GDM1 (cell line): ENCODE results near the gene CDCP1.
"Not testable (repeated sequence)": the region's sequence is repeated elsewhere in the genome, so short reads cannot be mapped to it uniquely, and the experiment has no call there.

Experiments used
- DNase-seq: peaks from one replicate; lab custom pipeline; 2025; lab: John Stamatoyannopoulos, UW

The CDCP1 gene

GRCh38 chr3:45084361-45084760 is 61.8 kb downstream of the CDCP1 start:
- no peak for DNase-seq

- no peak for DNase-seq
Observed at GRCh38 chr3:45083023-45083422, 63.2 kb downstream of the CDCP1 start.

DNA sequence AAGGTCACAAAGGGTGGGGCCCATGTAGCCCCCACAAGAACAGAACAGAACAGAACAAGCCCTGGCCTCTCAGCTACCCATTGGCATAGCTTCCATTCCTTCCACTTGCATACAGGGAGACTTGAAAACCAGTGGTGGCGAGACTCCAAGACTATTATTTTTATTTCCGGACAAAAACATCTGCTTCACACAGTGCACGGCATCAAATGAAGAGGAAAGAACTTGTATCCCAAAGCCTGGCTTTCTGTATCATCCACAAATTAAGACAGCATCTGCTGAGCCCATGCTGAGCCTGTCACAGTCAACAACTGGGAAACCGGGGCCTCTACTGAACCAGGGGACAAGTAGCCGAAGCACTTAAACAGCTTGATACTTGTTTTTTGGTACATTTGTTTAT is 64.0 kb downstream of the CDCP1 start:
- no peak for DNase-seq

- DNase-seq: no peak
Observed at GRCh38 chr3:45081506-45082141, 64.6 kb downstream of the CDCP1 start.

DNA sequence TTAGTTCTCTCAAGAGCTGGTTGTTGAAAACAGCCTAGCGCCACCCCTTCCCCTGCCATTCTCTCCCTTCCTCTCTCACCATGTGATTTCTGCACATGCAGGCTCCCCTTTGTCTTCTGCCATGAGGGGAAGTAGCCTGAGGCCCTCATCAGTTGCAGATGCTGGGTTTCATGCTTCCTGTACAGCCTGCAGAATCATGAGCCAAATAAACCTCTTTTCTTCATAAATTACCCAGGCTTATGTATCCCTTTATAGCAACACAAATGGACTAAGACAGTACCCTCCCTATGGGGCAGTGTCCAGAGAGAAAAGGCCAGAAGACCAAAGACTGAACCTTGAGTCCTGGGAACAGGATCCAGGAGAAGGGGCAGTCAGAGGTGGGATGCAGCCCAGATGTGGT is 65.4 kb downstream of the CDCP1 start:
- no peak for DNase-seq

DNA sequence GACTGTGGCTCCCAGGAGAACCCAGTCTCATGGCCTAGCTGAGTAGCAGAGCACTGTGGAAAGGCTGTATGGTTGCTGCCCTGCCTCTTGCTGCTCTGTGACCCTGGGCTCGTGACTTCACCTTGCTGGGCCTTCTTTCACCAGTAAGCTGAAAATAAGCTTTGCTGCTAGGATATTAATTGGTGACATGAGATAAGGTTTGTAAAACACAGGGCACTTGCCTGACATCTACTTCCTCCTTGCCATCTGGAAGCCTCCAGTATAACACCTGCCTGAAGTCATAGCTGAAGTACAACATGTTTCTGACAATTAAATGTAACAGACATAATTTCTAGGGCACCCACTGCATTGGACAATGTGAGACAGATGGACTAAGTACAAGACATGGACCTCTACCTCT is 66.5 kb downstream of the CDCP1 start:
- DNase-seq: no peak

DNA sequence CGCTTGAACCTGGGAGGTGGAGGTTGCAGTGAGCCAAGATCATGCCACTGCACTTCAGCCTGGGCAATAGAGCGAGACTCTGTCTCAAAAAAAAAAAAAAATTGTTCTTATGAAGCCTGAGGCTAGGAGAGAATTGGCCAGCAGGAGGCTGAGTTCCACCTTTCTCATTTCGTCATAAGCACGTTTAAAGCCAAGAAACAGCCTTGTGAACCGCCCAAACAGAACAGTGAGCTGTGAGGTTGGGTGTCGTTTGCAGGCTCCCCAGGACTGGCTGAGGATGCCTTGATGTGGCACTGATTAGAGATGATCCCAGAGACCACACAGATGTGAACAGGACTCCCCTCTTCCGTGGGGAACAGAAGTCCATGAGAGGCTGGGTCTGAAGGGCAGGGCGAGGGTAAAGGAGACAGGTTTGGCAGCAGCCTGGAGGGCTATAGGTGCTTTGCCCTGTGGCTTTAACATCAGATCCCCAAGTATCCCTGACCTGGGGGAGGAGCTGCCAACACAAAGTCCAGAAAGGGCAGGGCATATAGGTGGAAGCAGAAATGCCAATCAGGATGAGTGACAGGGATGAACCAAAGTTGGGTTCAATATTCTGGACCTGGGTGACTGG is 67.2 kb downstream of the CDCP1 start:
- no peak for DNase-seq

DNA sequence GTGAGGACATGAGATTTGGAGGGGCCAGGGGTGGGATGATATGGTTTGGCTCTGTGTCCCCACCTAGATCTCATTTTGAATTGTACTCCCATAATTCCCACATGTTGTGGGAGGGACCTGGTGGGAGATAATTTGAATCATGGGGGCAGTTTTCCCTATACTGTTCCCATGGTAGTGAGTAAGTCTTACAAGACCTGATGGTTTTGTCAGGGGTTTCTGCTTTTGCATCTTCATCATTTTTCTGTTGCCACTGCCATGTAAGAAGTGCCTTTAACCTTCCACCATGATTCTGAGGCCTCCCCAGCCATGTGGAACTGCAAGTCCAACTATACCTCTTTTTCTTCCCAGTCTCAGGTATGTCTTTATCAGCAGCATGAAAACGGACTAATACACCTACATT is 67.9 kb downstream of the CDCP1 start:
- not testable (repeated sequence) for DNase-seq

DNA sequence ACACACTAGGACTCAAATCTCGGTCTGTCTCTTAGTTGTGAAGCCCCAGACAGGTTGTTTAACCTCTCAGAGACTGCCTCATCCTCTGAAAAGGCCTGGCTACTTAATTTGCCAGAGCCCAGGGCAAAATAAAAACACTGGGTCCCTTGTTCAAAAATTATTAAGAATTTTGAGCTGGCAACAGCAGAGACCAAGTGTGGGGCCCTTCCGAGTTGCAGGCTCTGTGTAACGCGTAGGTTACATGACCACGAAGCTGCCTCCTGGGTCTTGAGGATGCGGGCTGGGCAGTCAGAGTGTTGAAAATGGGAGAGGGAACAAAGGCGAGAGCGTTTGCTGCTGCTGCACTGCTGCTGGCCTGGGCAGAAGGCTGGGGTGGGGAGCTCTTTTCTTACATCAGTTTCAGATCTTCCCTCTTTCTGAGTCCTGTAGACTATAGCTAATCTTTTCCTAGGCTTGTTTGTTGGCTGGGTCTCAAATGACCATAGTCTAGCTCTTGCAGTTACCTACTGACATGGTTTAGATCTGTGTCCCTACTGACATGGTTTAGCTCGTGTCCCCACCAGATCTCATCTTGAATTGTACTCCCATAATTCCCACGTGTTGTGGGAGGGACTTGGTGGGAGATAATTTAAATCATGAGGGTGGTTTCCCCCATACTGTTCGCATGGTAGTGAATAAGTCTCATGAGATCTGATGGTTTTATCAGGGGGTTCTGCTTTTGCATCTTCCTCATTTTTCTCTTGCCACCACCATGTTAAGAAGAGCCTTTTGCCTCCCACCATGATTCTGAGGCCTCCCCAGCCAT is 70.2 kb downstream of the CDCP1 start:
- no peak for DNase-seq

DNA sequence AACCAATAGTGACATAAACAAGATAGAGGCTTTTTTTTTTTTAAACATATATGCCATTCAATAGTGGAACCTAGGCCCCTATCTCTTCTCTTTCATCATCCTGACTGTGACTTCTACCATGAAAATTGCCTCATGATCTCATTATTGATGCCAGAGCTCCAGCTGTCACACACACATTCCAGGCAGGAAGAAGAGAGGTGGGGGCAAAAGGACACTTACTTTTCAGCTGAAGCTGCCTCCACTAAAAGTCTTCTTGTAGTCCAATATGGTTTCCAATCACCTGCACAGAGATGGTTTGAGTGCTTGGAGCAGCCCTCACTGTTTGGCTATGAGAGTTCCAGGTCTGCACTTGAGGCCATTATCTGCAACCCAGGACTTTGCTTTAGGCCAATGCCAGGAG is 75.1 kb downstream of the CDCP1 start:
- DNase-seq: no peak

GRCh38 chr3:45067941-45068340 is 78.2 kb downstream of the CDCP1 start:
- DNase-seq: no peak

DNA sequence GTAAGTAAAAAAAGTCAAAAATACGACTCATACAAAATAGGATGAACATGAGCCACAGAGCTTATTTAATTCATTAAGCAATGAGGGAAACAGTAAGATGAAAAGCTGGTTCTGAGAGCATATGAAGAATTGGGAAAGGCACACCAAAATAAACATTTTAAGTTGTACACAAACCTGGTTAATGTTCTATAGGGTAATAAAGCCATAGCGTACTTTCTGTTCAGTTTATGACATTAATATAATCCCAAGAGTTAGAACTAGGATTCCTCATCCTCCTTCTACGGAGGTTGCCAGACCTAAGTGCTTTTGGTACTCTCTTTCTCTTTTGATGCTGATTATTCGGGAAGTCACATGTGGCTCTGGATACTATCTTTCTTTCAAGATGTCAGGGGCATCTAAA is 78.7 kb downstream of the CDCP1 start:
- no peak for DNase-seq

- DNase-seq: no peak
Observed at GRCh38 chr3:45066109-45066801, 79.9 kb downstream of the CDCP1 start.

DNA sequence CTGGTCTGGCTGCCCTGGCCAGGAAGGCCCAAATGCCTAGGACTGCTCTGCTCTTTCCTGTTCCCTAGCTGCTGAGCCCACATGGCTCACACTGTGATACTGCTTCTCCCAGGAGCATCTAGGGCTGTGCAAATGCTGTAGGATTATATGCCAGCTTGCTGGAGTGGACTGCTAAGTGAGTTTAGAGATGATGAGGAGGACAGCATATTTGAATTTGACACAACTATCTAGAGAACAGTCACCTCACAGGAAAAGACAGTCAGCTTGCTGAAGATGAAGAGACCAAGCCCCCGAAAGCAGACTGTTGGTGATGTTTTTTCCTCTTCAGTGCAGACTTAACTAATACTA is 80.8 kb downstream of the CDCP1 start:
- no peak for DNase-seq

DNA sequence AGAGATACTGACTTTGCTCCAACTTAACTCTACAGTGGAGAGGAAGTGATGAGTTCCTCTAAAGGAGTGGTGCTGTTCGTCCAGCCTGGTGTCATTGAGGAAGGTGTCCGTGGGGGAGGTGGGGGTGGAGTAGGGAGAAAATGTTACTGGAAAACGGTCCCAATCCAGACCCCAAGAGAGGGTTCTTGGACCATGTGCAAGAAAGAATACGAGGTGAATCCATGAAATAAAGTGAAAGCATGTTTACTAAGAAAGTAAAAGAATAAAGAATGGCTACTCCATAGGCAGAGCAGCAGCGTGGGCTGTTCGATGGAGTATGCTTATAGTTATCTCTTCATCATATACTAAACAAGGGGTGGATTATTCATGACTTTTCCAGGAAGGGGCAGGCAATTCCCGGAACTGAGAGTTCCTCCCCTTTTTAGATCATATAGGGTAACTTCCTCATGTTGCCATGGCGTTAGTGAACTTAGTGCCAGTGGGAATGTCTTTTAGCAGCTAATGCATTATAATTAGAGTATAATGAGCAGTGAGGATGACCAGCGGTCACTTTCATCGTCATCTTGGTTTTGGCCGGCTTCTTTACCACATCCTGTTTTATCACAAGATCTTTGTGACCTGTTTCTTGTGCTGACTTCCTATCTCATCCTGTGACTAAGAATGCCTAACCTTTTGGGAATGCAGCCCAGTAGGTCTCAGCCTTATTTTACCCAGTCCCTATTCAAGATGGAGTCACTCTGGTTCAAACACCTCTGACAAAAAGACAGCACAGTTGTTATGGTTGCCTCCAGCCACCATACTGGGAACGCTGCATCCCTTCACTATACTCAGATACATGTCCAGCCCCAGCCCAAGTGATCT is 81.4 kb downstream of the CDCP1 start:
- DNase-seq: no peak

DNA sequence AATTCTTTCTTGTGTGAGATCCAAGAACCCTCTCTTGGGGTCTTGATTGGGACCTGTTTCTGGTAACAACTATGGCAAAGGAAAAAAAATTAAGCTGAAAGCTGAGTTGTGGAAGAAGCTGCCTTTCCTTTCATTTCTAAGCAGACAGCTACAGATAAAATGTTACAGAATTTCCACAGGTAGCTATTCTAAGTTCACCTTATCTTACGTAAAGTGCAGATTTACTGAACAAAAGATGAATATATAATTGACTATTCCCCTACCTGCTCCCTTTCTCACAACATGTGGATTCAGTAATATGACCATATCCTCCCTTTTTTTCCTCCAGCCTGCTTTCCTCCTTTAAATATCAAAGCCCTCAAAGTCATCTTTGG is 83.5 kb downstream of the CDCP1 start:
- no peak for DNase-seq

DNA sequence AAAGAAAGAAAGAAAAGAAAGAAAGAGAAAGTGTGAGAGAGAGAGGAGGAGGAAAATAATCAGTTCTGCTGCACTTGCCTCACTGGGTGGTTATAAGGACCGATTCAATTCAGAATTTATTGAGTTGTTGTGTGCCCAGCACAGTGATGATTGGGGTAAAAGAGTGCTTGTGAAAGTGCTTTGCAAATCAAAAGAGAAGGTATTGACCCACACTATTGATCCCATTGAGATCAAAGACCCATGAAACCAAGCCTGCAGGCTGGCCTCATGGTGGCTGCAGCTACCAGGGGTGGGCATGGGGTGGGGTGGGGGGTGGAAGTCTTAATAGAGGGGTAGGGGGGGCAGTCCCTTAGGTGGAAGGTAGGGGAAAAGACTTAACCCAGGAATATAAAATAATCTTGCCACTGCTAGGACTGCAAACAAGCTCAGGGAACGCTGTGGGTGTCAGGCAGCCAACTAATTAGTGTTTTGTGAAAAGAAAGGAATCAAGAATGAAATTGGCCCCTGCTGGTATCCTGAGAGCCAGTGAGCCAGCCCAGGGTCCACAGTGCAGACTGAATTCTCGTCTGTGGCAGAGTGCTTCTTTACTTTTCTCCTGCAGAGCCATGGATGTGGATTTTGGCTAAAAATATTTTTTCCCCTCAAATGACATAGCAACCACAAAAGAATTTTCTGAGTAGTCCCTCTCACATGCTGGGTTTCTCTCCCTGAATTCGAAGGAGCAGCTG is 85.8 kb downstream of the CDCP1 start:
- DNase-seq: no peak

GRCh38 chr3:45059132-45059531 is 87.0 kb downstream of the CDCP1 start:
- no peak for DNase-seq

DNA sequence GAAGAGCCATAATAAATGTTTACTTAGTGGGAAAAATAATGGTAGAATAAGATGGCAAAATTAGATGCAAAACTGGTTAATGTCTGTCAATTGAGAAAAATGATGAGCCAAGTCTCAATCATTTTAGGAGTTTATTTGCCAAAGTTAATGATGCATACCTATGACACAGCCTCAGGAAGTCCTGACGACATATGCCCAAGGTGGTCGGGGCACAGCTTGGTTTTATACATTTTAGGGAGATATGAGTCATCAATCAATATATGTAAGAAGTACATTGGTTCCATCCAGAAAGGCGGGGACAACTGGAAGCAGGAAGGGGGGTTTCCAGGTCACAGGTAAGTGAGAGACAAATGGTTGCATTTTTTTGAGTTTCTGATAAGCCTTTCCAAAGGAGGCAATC is 88.6 kb downstream of the CDCP1 start:
- DNase-seq: no peak

GRCh38 chr3:45056608-45057301 is 89.4 kb downstream of the CDCP1 start:
- DNase-seq: no peak
